GM06990 (cell line): ENCODE measurements around the gene ADAMTS20.
"Not testable (repeated sequence)": the region's sequence is repeated elsewhere in the genome, so short reads cannot be mapped to it uniquely, and the experiment has no call there.

ENCODE experiments used
- DNase-seq: peaks from one replicate; pipeline ENCODE4 v3.0.0-alpha.2; 2011; ENCODE audit not compliant: insufficient read length; ENCODE audit errors: extremely low read depth
- H3K27me3 ChIP-seq: replicated peaks from 2 replicates; pipeline ENCODE4 v1.6.0; 2011; ENCODE audit warnings: low read length; ENCODE audit not compliant: control insufficient read depth, insufficient read depth
- H3K36me3 ChIP-seq: 2 replicates; pipeline ENCODE4 v1.5.1; 2011; ENCODE audit warnings: low read length; ENCODE audit not compliant: control insufficient read depth, insufficient read depth
- H3K4me3 ChIP-seq: replicated peaks from 2 replicates; pipeline ENCODE4 v1.5.1; 2011; ENCODE audit warnings: low read depth, mild to moderate bottlenecking, control low read depth, low read length
- CTCF ChIP-seq: IDR thresholded peaks from 2 replicates; pipeline ENCODE4 v1.5.1; 2011; ENCODE audit warnings: low read length, control low read depth, mild to moderate bottlenecking, inconsistent platforms; ENCODE audit not compliant: insufficient read depth, poor library complexity, severe bottlenecking

Gene ADAMTS20

GRCh38 chr12:43571885-43572284 is 19.9 kb upstream of the ADAMTS20 start:
- no peak for DNase-seq
- Histone ChIP-seq H3K27me3 (no peaks in the 10 kb centered on the region), H3K4me3 (no peak overlapping the region), H3K36me3 (no peaks in the 10 kb centered on the region)
- no peak for TF ChIP-seq CTCF

- no peak for DNase-seq
- Histone ChIP-seq H3K36me3 (no peaks in the 10 kb centered on the region), H3K4me3 (no peak overlapping the region), H3K27me3 (no peaks in the 10 kb centered on the region)
- TF ChIP-seq CTCF, result no peak
These were observed 4.1 kb upstream of the ADAMTS20 start for GRCh38 chr12:43556057-43556456.

- Histone ChIP-seq H3K36me3 (no peaks in the 10 kb centered on the region), H3K4me3 (no peak overlapping the region), H3K27me3 (no peaks in the 10 kb centered on the region)
- no peak for DNase-seq
- no peak for TF ChIP-seq CTCF
These were observed 578 bp downstream of the ADAMTS20 start for GRCh38 chr12:43551279-43551970.

- no peak for TF ChIP-seq CTCF
- Histone ChIP-seq H3K4me3 (no peak overlapping the region), H3K27me3 (no peaks in the 10 kb centered on the region), H3K36me3 (no peaks in the 10 kb centered on the region)
- DNase-seq, result no peak
These were observed 1.2 kb downstream of the ADAMTS20 start for GRCh38 chr12:43550831-43551271.

- Histone ChIP-seq H3K4me3 (no peak overlapping the region), H3K27me3 (no peaks in the 10 kb centered on the region), H3K36me3 (no peaks in the 10 kb centered on the region)
- TF ChIP-seq CTCF, result no peak
- no peak for DNase-seq
These were observed 7.3 kb downstream of the ADAMTS20 start for GRCh38 chr12:43544703-43545102.

- no peak for TF ChIP-seq CTCF
- Histone ChIP-seq H3K4me3 (no peak overlapping the region), H3K36me3 (no peaks in the 10 kb centered on the region), H3K27me3 (no peaks in the 10 kb centered on the region)
- no peak for DNase-seq
These were observed 11.5 kb downstream of the ADAMTS20 start for GRCh38 chr12:43540470-43540869.

- not testable (repeated sequence) for H3K36me3 ChIP-seq, DNase-seq, H3K4me3 ChIP-seq, H3K27me3 ChIP-seq
These were observed 14.3 kb downstream of the ADAMTS20 start for GRCh38 chr12:43537675-43538074.
